ENCODE data around the gene S1PR5.

S1PR5 gene

DNA sequence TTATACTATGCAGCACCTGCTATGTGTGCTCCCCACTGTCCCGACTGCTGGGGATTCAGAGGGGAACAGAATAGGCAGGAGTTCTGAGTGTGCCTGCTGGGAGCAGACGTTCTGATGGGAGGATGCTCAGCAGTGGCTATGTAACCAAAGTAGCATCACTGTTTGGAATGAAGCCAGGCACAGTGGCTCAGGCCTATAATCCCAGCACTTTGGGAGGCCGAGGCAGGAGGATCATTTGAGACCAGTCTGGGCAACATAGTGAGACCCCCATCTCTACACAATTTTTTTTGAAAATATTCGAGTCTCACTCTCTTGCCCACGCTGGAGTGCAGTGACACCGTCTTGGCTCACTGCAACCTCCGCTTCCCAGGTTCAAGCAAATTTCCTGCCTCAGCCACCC is 32.5 kb upstream of the S1PR5 start:
- ChIA-PET CTCF (interaction anchor here (3.7 kb wide), 1 partner anchor 12 kb away, joined by 14 read pairs; no protein-coding TSS in a partner anchor), POLR2A (no interaction called here)
- no peak for TF ChIP-seq CTCF (IDR thresholded peaks at IDR 0.05; ENCODE audit: insufficient read depth, low read length, missing control alignments)
- no peak overlapping the region for H3K4me3 ChIP-seq (ENCODE audit: low read depth, low read length)
- no peak for DNase-seq (ENCODE audit: low read depth, low spot score)

- no peak for TF ChIP-seq CTCF (IDR thresholded peaks at IDR 0.05; ENCODE audit: insufficient read depth, low read length, missing control alignments)
- CTCF ChIA-PET: interaction anchor here (1.0 kb wide), 1 partner anchor 14 kb away, joined by 4 read pairs; no protein-coding TSS in a partner anchor
- no peak for DNase-seq (ENCODE audit: low read depth, low spot score)
- H3K4me3 ChIP-seq (ENCODE audit: low read depth, low read length): no peak overlapping the region
- POLR2A ChIA-PET: no interaction called here
Observed at GRCh38 chr19:10548746-10549276, 31.6 kb upstream of the S1PR5 start.

DNA sequence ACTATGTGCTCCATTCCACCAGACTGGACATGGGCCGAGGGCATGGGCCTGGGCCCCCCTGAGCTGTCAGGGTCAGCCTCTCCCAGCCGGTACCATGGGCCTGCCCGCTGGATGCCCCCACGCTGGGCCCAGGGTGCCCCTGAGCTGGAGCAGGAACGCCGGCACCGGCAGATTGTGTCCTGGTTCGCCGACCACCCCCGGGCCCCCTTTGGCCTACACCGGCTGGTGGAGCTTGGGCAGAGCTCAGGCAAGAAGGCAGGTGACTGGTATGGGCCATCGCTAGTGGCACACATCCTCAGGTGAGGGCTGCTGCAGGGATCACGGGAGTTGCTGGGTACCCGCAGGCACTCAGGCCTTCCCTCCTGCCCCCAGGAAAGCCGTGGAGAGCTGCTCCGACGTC is 29.6 kb upstream of the S1PR5 start:
- no peak for DNase-seq (ENCODE audit: low read depth, low spot score)
- POLR2A ChIA-PET: no interaction called here
- CTCF ChIA-PET: interaction anchor here (1.5 to 2.3 kb wide), 4 partner anchors 13 to 97 kb away, joined by 4 to 7 read pairs (median 4); partner anchors contain the start of gene KRI1
- no peak overlapping the region for H3K4me3 ChIP-seq (ENCODE audit: low read depth, low read length)
- TF ChIP-seq CTCF (IDR thresholded peaks at IDR 0.05; ENCODE audit: insufficient read depth, low read length, missing control alignments): no peak

DNA sequence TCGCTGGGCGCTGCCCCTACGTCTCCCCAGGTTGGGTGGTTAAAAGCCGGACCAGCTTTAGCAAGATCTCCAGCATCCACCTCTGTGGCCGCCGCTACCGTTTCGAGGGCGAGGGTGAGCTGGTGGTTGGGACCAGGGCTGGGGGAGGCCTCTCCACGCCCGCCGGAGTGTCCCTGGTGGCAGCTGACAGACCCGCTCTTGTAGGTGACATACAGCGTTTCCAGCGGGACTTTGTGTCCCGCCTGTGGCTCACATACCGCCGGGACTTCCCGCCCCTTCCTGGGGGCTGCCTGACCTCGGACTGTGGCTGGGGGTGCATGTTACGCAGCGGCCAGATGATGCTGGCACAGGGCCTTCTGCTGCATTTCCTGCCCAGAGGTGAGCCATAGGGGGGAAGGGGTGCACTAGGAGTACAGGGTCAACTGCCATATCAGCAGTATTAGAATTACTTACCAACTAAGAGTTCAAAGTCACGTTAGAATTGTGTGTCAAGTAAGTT is 27.6 kb upstream of the S1PR5 start:
- peak overlapping the region; percentile 71 for H3K4me3 ChIP-seq (ENCODE audit: low read depth, low read length)
- ChIA-PET POLR2A (no interaction called here), CTCF (no interaction called here)
- TF ChIP-seq CTCF (IDR thresholded peaks at IDR 0.05; ENCODE audit: insufficient read depth, low read length, missing control alignments): no peak
- no peak for DNase-seq (ENCODE audit: low read depth, low spot score)

GRCh38 chr19:10544242-10544752 is 27.1 kb upstream of the S1PR5 start:
- TF ChIP-seq CTCF (IDR thresholded peaks at IDR 0.05; ENCODE audit: insufficient read depth, low read length, missing control alignments): no peak
- ChIA-PET CTCF (no interaction called here), POLR2A (no interaction called here)
- DNase-seq (ENCODE audit: low read depth, low spot score): no peak
- peak overlapping the region; percentile 71 for H3K4me3 ChIP-seq (ENCODE audit: low read depth, low read length)

DNA sequence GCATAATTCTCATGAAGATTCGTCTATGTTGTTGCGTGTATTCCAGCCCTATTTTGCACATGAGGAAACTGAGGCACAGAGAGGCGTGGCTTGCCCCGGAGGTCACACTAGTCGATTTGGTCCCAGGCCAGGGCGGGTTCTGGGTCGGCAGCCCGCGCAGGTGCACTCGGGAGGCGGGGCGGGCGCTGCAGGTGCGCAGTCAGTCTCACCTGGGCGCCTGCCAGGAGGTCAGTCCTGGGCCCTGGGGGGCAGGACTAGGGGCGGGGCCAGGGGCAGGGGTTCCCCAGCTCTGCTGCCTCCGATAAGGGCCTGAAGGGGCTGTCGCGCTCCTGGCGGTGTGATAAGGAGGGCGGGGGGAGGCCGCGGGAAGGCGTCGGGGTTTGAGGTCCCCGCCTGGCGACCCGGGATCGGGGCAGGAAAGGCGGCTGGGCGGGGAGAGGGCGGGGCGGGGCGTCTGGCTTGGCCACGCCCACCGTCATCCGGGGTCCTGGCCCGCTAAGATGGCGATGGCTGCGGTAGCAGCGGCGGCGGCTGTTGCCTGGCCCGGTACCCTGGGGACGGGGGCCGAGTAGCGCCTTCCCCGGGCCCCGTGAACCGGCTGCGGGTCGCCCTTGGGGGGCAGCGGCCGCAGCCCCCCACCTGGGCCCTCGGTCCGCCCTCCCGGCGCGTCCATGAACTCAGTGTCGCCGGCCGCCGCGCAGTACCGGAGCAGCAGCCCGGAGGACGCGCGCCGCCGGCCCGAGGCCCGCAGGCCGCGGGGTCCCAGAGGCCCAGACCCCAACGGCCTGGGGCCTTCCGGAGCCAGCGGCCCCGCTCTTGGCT is 26.4 kb upstream of the S1PR5 start, which contains the start of gene ATG4D:
Gene ATG4D (plus strand): TSS at position 485 of the 822 bp plus-strand sequence. CDS start 187 bp downstream, at position 672.
- DNase-seq (ENCODE audit: low read depth, low spot score): no peak
- ChIA-PET POLR2A (no interaction called here), CTCF (interaction anchor here (0.6 to 1.8 kb wide), 7 partner anchors 9 to 311 kb away, joined by 3 to 6 read pairs (median 3); partner anchors contain the start of gene KRI1)
- peak within 1 kb of the TSS; percentile 71 for H3K4me3 ChIP-seq (ENCODE audit: low read depth, low read length)
- no peak for TF ChIP-seq CTCF (IDR thresholded peaks at IDR 0.05; ENCODE audit: insufficient read depth, low read length, missing control alignments)

Data from AG04449 (cell line).